Neural cell (in vitro differentiated cells): ENCODE results near the gene ERC2. TPM values are rescaled to one million over a fixed set of nuclear protein-coding genes. Genes with fewer than 3 reads are reported as not detected.

Experiments used
- H2AFZ ChIP-seq: fragments of 200-600, 300-800 bp; sonication (generic), shearing (Covaris generic); 2 replicates; pipeline ENCODE4 v1.6.0; 2014; ENCODE audit warnings: low read depth, mild to moderate bottlenecking, antibody characterized with exemption, low read length, moderate library complexity
- H3F3A ChIP-seq: fragments of 200-600 bp; shearing (Covaris generic); 2 replicates; pipeline ENCODE4 v1.6.1; 2016; ENCODE audit warnings: mild to moderate bottlenecking, moderate library complexity, mixed read lengths, antibody characterized with exemption, low read length; ENCODE audit not compliant: insufficient read depth, poor library complexity, severe bottlenecking
- H3K27ac ChIP-seq: fragments of 200-600, 300-800 bp; sonication (generic), shearing (Covaris generic); 2 replicates; pipeline ENCODE4 v1.5.1; 2014; ENCODE audit warnings: mild to moderate bottlenecking, low read length, moderate library complexity
- H3K27me3 ChIP-seq: fragments of 300-800, 200-600 bp; sonication (generic), shearing (Covaris generic); 2 replicates; pipeline ENCODE4 v1.6.0; 2014; ENCODE audit warnings: mild to moderate bottlenecking, low read depth, low read length, moderate library complexity; ENCODE audit not compliant: insufficient read depth
- H3K36me3 ChIP-seq: fragments of 300-800, 200-600 bp; sonication (generic), shearing (Covaris generic); 2 replicates; pipeline ENCODE4 v1.5.1; 2014; ENCODE audit warnings: mild to moderate bottlenecking, antibody characterized with exemption, low read length, moderate library complexity; ENCODE audit not compliant: insufficient read depth
- H3K4me2 ChIP-seq: fragments of 300-800, 200-600 bp; sonication (generic), shearing (Covaris generic); 2 replicates; pipeline ENCODE4 v1.6.0; 2014; ENCODE audit warnings: mild to moderate bottlenecking, low read length
- H3K4me3 ChIP-seq: fragments of 300-800, 200-600 bp; sonication (generic), shearing (Covaris generic); 2 replicates; pipeline ENCODE4 v1.5.1; 2014; ENCODE audit warnings: mild to moderate bottlenecking, low read length, moderate library complexity
- H3K79me2 ChIP-seq: fragments of 200-600 bp; shearing (Covaris generic); replicated peaks from 2 replicates; pipeline ENCODE4 v1.6.0; 2014; ENCODE audit warnings: mild to moderate bottlenecking, low read length, moderate library complexity; ENCODE audit not compliant: insufficient read depth
- H3K9ac ChIP-seq: fragments of 300-800, 200-600 bp; sonication (generic), shearing (Covaris generic); 2 replicates; pipeline ENCODE4 v1.6.1; 2016; ENCODE audit warnings: mild to moderate bottlenecking, low read length, mixed read lengths
- H3K9me2 ChIP-seq: fragments of 200-600 bp; shearing (Covaris generic); 2 replicates; pipeline ENCODE4 v1.6.1; 2016; ENCODE audit warnings: mild to moderate bottlenecking, low read length, mixed read lengths; ENCODE audit not compliant: insufficient read depth
- H3K9me3 ChIP-seq: fragments of 200-600, 300-800 bp; sonication (generic), shearing (Covaris generic); 2 replicates; pipeline ENCODE4 v1.6.1; 2016; ENCODE audit warnings: mild to moderate bottlenecking, mixed run types, low read length, moderate library complexity, mixed read lengths
- H4K20me1 ChIP-seq: fragments of 200-600 bp; shearing (Covaris generic); 2 replicates; pipeline ENCODE4 v1.6.1; 2016; ENCODE audit warnings: mild to moderate bottlenecking, mixed run types; ENCODE audit not compliant: insufficient read depth
- CTCF ChIP-seq: fragments of 450-650 bp; IDR thresholded peaks from 2 replicates; pipeline ENCODE4 v1.5.1; 2014; ENCODE audit warnings: antibody characterized with exemption, mild to moderate bottlenecking, moderate library complexity; ENCODE audit not compliant: poor library complexity, severe bottlenecking
- EP300 ChIP-seq: fragments of 450-650 bp; conservative IDR thresholded peaks from 2 replicates; pipeline ENCODE4 v1.6.1; 2014; ENCODE audit warnings: antibody characterized with exemption, mild to moderate bottlenecking, moderate library complexity; ENCODE audit not compliant: poor library complexity, severe bottlenecking
- EZH2 ChIP-seq: fragments of 200-600, 300-800 bp; shearing (Covaris generic), sonication (generic); IDR thresholded peaks from 2 replicates; pipeline ENCODE4 v1.6.1; 2014; ENCODE audit warnings: antibody characterized with exemption, low read length, borderline replicate concordance, mild to moderate bottlenecking; ENCODE audit not compliant: insufficient read depth, poor library complexity, severe bottlenecking
- MXI1 ChIP-seq: fragments of 450-650 bp; conservative IDR thresholded peaks from 2 replicates; pipeline ENCODE4 v1.6.1; 2014; ENCODE audit warnings: antibody characterized with exemption, mild to moderate bottlenecking; ENCODE audit not compliant: poor library complexity, severe bottlenecking
- POLR2AphosphoS5 ChIP-seq: IDR thresholded peaks from 2 replicates; pipeline ENCODE4 v1.6.1; 2012
- RAD21 ChIP-seq: fragments of 450-650 bp; conservative IDR thresholded peaks from 2 replicates; pipeline ENCODE4 v1.6.1; 2014; ENCODE audit warnings: antibody characterized with exemption, mild to moderate bottlenecking, moderate library complexity
- REST ChIP-seq: IDR thresholded peaks from 2 replicates; pipeline ENCODE4 v1.6.1; 2012; ENCODE audit warnings: borderline replicate concordance
- SMC3 ChIP-seq: fragments of 450-650 bp; conservative IDR thresholded peaks from 2 replicates; pipeline ENCODE4 v1.6.1; 2014; ENCODE audit warnings: antibody characterized with exemption, mild to moderate bottlenecking, moderate library complexity; ENCODE audit not compliant: poor library complexity
- TAF1 ChIP-seq: IDR thresholded peaks from 2 replicates; pipeline ENCODE4 v1.6.1; 2012; ENCODE audit warnings: low read depth
- polyA plus RNA-seq: library from polyadenylated mRNA; depleted of rRNA; stranded (reverse); fragments of >200 nt; gene quantifications from 2 replicates; pipeline ENCODE4 v1.2.3, GENCODE V29; 2014

ERC2 gene
- polyA plus RNA-seq, 1 donor from 2014 or later = 60.4 TPM

DNA sequence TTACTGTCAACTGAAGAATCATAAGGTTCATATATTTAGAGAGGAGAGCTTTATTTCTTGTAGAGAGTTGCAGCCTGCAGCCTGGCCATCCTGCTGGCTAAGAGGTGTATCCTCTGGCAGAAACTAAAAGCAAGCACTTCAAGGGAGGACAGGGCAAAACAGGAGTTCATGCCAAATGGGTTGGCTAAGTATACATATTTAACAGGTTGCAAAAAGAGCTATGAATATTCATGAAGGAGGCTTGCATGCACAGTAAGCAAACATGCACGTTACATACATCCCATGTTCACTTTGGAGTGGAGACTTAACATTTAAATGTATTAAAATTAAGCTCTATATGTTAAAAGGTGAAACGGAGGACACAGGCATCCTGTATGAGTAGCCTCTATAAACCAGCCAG, 354.4 kb downstream of the ERC2 start:
- no peak overlapping the region for H3K4me2 ChIP-seq
- H3K27ac ChIP-seq = no peak overlapping the region
- no peaks in the 10 kb centered on the region for H3K27me3 ChIP-seq
- no peak for TF ChIP-seq RAD21
- no peak for TF ChIP-seq EP300
- no peak for TF ChIP-seq POLR2AphosphoS5
- no peak for TF ChIP-seq SMC3
- no peak for TF ChIP-seq CTCF
- no peak for TF ChIP-seq REST
- TF ChIP-seq MXI1 = no peak
- TF ChIP-seq TAF1 = no peak
- TF ChIP-seq EZH2 = no peak
- H3K9ac ChIP-seq = no peak overlapping the region
- no peak overlapping the region for H3K4me3 ChIP-seq
- H2AFZ ChIP-seq = no peak overlapping the region
- no peaks in the 10 kb centered on the region for H3K79me2 ChIP-seq
- H3K9me3 ChIP-seq = no peaks in the 10 kb centered on the region
- no peaks in the 10 kb centered on the region for H3F3A ChIP-seq
- H3K9me2 ChIP-seq = no peaks in the 10 kb centered on the region
- no peaks in the 10 kb centered on the region for H4K20me1 ChIP-seq
- no peaks in the 10 kb centered on the region for H3K36me3 ChIP-seq

DNA sequence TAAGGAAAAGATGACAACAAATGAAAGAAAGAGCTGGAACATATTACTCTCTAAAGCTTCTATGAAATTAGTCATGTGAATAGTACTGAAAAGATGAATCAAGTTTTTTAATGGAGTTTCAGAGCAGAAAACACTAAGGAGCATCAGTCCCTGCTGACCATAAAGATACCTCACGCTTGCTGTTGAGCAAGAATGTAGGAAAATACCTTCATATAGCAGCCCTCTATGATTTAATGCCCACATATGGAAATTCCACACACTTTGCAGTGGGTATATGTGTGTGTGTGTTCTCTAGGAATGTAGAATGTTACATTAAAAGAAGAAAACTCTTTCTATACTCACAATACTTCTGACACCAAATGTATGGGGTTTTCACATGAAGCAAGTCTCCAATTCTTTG, 355.0 kb downstream of the ERC2 start:
- no peaks in the 10 kb centered on the region for H3K27me3 ChIP-seq
- TF ChIP-seq EP300 (no peak), POLR2AphosphoS5 (no peak), TAF1 (no peak), REST (no peak)

More for the DNA sequence above, 355.0 kb downstream of the ERC2 start:
- no peak overlapping the region for H3K27ac ChIP-seq
- H3K4me3 ChIP-seq = no peak overlapping the region
- H4K20me1 ChIP-seq = no peaks in the 10 kb centered on the region
- no peak overlapping the region for H2AFZ ChIP-seq
- no peak overlapping the region for H3K4me2 ChIP-seq
- H3F3A ChIP-seq = no peaks in the 10 kb centered on the region
- no peaks in the 10 kb centered on the region for H3K9me2 ChIP-seq
- H3K9ac ChIP-seq = no peak overlapping the region
- no peaks in the 10 kb centered on the region for H3K36me3 ChIP-seq
- H3K79me2 ChIP-seq = no peaks in the 10 kb centered on the region
- H3K9me3 ChIP-seq = no peaks in the 10 kb centered on the region
